ENCODE data around the gene PIGB.

GRCh38 chr15:55402707-55403106, 83.7 kb downstream of the PIGB start:
- TF ChIP-seq SPI1 (IDR thresholded peaks at IDR 0.05; ENCODE audit: low read depth, low read length) (no peak), POLR2A (IDR thresholded peaks at IDR 0.05; ENCODE audit: low read depth, low read length) (no peak)
